Measurements from ENCODE around the gene HPD. TPM values are rescaled to one million over a fixed set of nuclear protein-coding genes. Genes with fewer than 3 reads are reported as not detected.
A peak's percentile ranks its signal among the peaks of the same experiment; 100 is the strongest.

Gene HPD
- total RNA-seq, 4 donors from 2014 or later = 0.63 to 1.1 TPM; not detected in 2

DNA sequence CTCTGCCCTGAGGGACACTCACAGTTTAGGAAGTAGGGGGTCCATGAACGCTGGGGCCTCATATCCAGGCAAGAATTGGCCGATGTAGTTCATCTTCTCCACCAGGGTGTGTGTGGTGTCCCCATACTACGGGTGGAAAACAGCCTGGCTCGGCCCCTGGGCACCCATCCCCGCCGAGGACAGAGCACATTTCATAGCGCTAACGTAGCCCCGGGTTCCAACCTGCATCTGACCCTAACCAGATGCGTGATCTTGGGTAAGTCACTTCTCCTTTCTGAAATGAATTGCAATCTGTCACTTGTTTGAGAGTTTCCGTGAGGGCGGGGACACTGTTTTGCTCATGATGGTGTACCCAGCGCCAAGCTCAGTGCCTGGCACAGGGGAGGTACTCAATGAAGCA lies 9.0 kb downstream of the HPD start:
- H3K27me3 ChIP-seq = no peaks in the 10 kb centered on the region

DNA sequence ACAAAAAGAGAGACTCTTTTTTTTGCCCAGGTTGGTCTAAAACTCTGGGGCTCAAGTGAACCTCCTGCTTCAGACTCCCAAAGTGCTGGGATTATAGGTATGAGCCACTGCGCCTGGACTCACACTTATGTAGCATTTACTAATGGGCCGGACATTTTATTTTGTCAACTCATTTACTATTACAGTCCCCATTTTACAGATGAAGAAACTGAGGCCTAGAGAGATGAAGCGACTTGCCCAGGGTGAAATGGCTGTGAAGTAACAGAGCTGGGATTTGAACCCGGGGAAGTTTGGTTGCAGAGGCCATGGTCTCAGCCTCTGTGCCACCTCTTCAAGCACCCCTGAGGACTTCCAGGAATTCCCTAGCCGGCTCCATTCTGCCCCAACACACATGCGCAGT lies 9.4 kb downstream of the HPD start:
- no peak for DNase-seq (ENCODE audit: low spot score in 2 of 2)
- 94 to 97% methylated on average over 5 to 6 of the region's 6 CpGs for WGBS, 2 donors
- TF ChIP-seq EP300 (IDR thresholded peaks at IDR 0.05) = no peak
- no peak for TF ChIP-seq POLR2A (IDR thresholded peaks at IDR 0.05)
- TF ChIP-seq, protein P1, sequence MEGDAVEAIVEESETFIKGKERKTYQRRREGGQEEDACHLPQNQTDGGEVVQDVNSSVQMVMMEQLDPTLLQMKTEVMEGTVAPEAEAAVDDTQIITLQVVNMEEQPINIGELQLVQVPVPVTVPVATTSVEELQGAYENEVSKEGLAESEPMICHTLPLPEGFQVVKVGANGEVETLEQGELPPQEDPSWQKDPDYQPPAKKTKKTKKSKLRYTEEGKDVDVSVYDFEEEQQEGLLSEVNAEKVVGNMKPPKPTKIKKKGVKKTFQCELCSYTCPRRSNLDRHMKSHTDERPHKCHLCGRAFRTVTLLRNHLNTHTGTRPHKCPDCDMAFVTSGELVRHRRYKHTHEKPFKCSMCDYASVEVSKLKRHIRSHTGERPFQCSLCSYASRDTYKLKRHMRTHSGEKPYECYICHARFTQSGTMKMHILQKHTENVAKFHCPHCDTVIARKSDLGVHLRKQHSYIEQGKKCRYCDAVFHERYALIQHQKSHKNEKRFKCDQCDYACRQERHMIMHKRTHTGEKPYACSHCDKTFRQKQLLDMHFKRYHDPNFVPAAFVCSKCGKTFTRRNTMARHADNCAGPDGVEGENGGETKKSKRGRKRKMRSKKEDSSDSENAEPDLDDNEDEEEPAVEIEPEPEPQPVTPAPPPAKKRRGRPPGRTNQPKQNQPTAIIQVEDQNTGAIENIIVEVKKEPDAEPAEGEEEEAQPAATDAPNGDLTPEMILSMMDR (IDR thresholded peaks at IDR 0.05) = no peak
- no peaks in the 10 kb centered on the region for H3K27me3 ChIP-seq
- no peak overlapping the region for H3K4me3 ChIP-seq
- H3K9me3 ChIP-seq = no peaks in the 10 kb centered on the region
- H3K4me1 ChIP-seq = no peaks in the 10 kb centered on the region
- H3K36me3 ChIP-seq = no peaks in the 10 kb centered on the region
- H3K27ac ChIP-seq = no peak overlapping the region

More for the DNA sequence above, 9.0 kb downstream of the HPD start:
- DNase-seq (ENCODE audit: low spot score in 2 of 2) = no peak
- Histone ChIP-seq H3K4me3 (no peak overlapping the region), H3K4me1 (no peaks in the 10 kb centered on the region), H3K27ac (no peak overlapping the region), H3K36me3 (no peaks in the 10 kb centered on the region), H3K9me3 (no peaks in the 10 kb centered on the region)
- 82 to 83% methylated on average over 7 to 13 of the region's 13 CpGs for WGBS, 2 donors
- TF ChIP-seq POLR2A (IDR thresholded peaks at IDR 0.05) (no peak), EP300 (IDR thresholded peaks at IDR 0.05) (no peak)
- TF ChIP-seq, protein P1 (IDR thresholded peaks at IDR 0.05) = no peak

DNA sequence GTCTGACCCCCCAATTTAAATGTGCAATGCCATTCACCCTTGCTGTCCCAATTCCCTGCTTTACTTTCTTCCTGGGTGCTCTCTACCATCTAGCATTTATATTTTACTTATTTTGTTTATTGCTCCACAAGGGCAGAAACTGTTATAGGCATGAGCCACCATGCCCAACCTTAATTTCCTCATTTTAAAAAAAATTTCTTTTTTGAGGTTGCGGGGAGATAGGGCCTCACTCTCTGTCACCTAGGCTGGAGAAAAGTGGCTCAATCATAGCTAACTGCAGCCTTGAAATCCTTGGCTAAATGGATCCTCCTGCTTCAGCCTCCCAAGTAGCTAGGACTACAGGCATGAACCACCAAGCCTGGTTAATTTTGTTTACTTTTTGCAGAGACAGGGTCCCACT lies 13.0 kb downstream of the HPD start:
- TF ChIP-seq, protein P1 (IDR thresholded peaks at IDR 0.05) = no peak
- no peak for TF ChIP-seq POLR2A (IDR thresholded peaks at IDR 0.05)
- TF ChIP-seq EP300 (IDR thresholded peaks at IDR 0.05) = no peak
- H3K4me3 ChIP-seq = no peak overlapping the region
- no peaks in the 10 kb centered on the region for H3K9me3 ChIP-seq
- no peak overlapping the region for H3K27ac ChIP-seq
- no peaks in the 10 kb centered on the region for H3K27me3 ChIP-seq
- no peaks in the 10 kb centered on the region for H3K36me3 ChIP-seq
- DNase-seq (ENCODE audit: low spot score in 2 of 2) = no peak
- no peaks in the 10 kb centered on the region for H3K4me1 ChIP-seq
- 75 to 96% methylated on average over 1 of the region's 1 CpG for WGBS, 2 donors

DNA sequence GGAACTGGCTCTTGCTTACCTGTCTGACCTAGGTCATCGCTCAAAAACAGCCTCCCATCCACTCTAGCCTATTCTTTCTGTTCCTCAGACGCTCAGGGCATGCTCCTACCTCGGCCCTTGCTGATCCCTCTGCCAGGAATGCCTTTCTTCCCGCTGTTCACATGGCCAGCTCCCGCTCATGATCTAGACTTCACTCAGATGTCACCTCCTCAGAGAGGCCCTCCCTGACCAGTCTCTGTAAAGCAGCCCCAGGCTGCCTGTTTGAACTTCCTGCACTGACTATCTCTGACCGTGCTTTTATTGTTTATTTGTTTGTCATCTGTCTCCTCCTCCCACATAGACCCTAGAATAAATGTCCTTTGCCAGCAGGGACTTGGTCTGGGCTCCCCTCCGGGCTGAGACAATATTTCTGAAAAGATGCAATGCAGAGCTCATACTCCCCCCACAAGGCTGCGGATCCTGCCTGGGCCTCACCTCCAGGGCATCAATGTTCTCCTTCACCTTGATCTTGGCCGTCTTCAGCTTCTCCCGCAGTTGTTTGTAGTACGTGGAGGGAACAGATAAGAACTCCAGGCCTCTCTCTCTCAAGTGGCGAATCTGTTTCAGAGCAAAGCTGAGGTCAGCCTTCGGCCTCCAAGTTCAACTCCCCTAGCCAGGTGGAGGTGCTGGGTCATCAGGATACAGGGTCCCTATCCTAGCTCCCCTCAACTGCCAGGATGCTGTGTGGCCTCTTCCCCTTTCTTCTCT lies 15.2 kb downstream of the HPD start:
- Histone ChIP-seq H3K27me3 (no peaks in the 10 kb centered on the region), H3K4me3 (no peak overlapping the region), H3K27ac (no peak overlapping the region), H3K4me1 (peaks cover 0 to 15% (median 5%) of the 10 kb centered on the region in 4 donors), H3K9me3 (no peaks in the 10 kb centered on the region), H3K36me3 (no peaks in the 10 kb centered on the region)
- TF ChIP-seq EP300 (IDR thresholded peaks at IDR 0.05) (no peak), POLR2A (IDR thresholded peaks at IDR 0.05) (no peak)
- TF ChIP-seq, protein P1 (IDR thresholded peaks at IDR 0.05) = no peak
- DNase-seq (ENCODE audit: low spot score in 2 of 2) = no peak
- 60 to 69% methylated on average over 13 of the region's 13 CpGs for WGBS, 2 donors

DNA sequence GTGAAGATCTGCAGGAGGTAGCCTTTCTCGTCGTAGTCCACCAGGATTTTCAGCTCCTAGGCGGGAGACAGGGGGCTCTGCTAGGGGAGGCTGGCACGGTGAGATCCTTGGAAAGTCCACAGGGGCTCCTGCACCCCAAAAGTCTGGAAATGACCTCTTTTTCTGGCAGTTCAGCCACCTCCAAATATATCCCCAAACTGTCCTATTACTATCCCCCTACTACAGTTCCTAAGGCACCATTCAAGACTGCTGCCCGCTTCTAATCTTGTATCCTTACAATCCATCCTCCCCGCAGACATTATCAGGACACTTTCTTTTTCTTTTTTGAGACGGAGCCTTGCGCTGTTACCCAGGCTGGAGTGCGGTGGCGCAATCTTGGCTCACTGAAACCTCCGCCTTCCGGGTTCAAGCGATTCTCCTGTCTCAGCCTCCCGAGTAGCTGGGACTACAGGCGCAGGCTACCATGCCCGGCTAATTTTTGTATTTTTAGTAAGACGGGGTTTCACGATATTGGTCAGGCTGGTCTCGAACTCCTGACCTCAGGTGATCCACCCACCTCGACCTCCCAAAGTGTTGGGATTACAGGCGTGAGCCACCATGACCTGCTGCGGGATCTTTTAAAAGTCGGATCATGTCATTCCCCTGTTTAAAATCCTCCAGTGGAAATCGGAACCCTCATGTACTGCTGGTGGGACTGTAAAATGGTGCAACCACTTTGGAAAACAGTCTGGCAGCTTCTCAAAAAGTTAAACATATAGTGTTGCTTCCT lies 18.5 kb downstream of the HPD start:
- Histone ChIP-seq H3K27ac (peak overlapping the region in 3 of 4 donors; percentile 9 to 76 (median 62)), H3K36me3 (no peaks in the 10 kb centered on the region), H3K27me3 (no peaks in the 10 kb centered on the region), H3K4me1 (peaks cover 0 to 15% (median 5%) of the 10 kb centered on the region in 4 donors), H3K9me3 (no peaks in the 10 kb centered on the region), H3K4me3 (peak overlapping the region; percentile 38 to 58 (median 48))
- no peak for TF ChIP-seq POLR2A (IDR thresholded peaks at IDR 0.05)
- no peak for TF ChIP-seq EP300 (IDR thresholded peaks at IDR 0.05)
- no peak for DNase-seq (ENCODE audit: low spot score in 2 of 2)
- 74 to 78% methylated on average over 24 of the region's 24 CpGs for WGBS, 2 donors
